ENCODE results near the gene SLC6A17.

The SLC6A17 gene

GRCh38 chr1:110205156-110205555 is 54.9 kb downstream of the SLC6A17 start:
- DNase-seq (ENCODE audit: low read depth) = no peak

- no peak for DNase-seq (ENCODE audit: low read depth)
Observed at GRCh38 chr1:110205591-110206155, 55.4 kb downstream of the SLC6A17 start.

DNA sequence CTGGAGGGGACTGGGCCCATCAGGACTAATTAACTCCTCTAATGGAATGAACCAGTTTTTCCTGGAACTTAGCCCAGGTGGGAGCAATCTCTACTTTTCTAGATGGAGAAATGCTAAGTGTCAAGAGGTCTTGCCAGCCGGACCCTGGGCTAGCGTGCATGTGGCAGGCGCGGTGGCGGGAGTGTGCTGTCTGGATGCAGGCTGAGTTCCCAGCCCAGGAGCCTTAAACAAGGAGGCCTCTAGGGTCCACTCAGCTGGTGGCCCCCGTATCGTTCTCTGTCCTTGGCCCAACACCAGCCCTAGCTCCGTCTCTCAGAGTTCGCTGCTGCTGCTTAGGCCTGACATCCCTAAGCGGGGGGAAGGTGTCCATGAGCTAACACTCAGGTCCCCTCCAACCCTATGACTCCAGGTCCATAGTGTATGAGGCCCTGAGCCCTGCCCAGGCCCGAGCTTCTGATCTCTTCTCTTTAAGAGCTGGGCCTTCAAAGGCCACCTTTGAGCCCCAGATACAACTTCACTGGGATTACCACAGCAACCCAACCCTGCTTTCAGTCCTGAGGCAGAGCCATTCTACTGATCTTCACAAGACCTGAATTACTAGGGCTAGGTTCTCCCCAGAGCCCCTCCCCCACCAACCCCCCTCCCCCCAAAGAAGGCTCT is 56.1 kb downstream of the SLC6A17 start:
- DNase-seq (ENCODE audit: low read depth) = no peak

- peak; percentile 68 for DNase-seq (ENCODE audit: low read depth)
Observed at GRCh38 chr1:110207831-110208230, 57.5 kb downstream of the SLC6A17 start.

DNA sequence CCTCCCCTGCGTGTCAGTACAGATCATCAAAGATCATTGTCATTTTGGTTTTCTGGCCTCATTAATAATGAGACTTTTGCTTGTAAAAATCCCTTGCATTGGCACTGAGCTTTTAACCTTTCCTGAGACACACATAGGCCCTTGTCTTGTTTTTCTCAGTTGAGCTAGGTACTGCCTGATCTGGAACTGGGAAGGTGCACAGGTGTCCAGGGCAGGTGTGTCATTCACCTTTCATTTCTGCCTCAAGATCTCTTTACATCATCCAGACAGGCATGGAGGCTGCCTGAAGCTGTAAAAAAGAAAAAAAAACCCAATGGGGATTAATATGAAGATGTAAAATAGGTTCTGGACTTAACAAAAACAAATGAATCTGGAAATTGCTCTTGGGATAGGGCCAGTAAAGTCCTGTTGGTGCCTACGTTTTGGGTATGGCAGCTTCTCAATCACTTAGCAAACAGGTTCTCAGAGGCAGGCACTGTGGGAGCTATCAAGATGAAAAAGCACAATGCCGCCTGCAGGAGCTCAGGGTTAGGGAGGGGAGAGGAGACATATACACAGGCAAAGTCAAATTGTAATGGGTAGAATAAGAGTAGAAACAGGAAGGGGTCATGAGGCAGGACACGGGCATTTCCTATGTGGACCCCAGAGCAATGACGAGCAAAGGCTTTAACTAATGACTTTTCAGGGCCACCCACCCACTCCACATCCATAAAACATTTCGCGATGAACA is 58.8 kb downstream of the SLC6A17 start:
- DNase-seq (ENCODE audit: low read depth) = no peak

DNA sequence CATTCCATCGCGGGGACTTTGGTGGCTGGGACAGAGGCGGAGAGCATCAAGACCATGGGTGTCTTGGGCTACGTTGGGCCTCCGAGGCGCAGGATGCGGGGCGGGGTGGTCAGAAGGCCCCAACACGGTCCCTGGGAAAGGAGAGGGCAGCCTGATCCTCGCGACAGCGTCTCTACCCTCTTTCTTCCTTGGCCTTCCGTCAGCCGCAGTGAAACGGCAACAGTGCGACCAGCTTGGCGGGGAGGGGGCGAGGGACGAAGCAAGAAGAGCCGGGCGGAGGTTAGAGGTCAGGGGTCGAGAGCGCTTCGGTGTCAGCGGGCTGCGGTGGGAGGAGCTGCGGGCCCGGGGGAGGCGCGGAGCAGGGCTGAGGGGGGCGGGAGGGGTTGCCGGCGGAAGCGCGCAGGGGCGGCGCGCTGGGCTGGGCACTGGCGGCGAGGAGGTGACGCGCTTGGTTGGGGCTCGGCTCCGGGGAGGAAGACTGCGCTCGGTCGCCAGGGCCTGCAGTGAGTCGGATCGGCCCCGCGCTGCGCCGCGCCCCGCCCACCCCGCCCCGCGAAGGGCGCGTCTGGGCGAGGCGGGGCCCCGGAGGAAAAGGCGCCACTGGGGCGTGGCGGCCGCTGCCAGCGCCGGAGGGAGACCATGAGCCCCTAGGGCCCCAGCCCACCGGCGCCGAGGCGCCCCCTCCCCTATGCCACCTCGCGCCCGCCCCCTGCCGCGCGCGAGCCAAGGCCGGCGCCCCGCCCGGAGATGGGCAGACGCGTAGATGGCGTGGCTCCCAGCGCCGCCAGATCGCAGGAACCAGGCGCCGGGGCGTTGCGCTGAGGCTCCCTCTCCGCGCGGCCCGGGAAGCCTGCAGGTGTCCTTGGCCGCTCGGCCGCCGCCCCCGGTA is 59.7 kb downstream of the SLC6A17 start, which contains the start of gene KCNC4:
KCNC4 (plus strand) TSS at position 600 of the 889 bp plus-strand sequence. CDS start 1,186 bp downstream, outside the sequence.
- DNase-seq (ENCODE audit: low read depth) = peak; percentile 85

DNA sequence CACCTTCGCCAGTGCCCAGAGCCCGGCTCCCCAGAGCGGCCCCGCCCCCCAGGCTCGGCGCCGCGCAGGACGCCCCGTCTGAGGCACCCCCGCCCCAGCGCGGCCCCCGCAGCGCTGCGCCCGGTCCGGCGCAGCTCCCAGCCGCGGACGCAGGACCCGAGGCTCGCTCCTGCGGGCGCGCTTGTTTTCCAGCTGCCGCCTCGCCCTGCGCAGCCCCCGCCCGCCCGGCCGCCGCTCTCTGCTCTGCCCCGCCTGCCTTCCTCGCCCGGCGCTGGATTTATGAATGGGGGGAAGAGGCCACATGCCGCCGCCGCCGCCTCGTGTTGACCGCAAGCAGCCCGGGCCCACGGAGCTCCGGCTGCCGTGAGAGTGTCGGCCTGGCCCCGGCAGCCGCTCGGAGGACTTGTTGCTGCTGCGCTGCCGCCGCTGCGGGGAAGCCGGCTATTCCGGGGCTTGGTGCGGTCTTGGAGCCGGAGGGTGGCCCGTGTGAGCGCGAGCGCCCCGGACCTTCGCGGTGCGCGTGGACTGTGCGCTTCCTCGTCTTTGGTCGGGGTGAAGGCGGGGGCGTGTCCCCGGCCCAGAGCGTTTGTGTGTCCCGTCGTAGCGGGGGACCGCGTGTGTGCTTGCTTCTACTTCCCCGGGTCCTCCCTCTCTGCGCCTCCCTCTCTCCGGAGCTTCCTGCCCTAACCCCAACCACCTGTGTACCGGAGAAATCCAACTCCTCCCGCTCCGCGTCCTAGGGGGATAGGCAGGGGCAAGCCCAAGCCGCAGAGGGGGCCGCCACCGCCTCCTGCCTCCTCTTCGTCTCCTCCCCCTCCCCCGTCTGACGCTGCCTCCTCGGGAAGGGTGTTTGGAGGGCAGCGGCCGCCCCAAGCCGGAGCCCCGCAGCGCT is 60.6 kb downstream of the SLC6A17 start:
- DNase-seq (ENCODE audit: low read depth) = peak; percentile 31

GRCh38 chr1:110211496-110212168 is 61.3 kb downstream of the SLC6A17 start:
- DNase-seq (ENCODE audit: low read depth) = no peak

GRCh38 chr1:110212169-110213142 is 62.2 kb downstream of the SLC6A17 start:
- DNase-seq (ENCODE audit: low read depth) = no peak

- no peak for DNase-seq (ENCODE audit: low read depth)
Observed at GRCh38 chr1:110213143-110213540, 62.8 kb downstream of the SLC6A17 start.

DNA sequence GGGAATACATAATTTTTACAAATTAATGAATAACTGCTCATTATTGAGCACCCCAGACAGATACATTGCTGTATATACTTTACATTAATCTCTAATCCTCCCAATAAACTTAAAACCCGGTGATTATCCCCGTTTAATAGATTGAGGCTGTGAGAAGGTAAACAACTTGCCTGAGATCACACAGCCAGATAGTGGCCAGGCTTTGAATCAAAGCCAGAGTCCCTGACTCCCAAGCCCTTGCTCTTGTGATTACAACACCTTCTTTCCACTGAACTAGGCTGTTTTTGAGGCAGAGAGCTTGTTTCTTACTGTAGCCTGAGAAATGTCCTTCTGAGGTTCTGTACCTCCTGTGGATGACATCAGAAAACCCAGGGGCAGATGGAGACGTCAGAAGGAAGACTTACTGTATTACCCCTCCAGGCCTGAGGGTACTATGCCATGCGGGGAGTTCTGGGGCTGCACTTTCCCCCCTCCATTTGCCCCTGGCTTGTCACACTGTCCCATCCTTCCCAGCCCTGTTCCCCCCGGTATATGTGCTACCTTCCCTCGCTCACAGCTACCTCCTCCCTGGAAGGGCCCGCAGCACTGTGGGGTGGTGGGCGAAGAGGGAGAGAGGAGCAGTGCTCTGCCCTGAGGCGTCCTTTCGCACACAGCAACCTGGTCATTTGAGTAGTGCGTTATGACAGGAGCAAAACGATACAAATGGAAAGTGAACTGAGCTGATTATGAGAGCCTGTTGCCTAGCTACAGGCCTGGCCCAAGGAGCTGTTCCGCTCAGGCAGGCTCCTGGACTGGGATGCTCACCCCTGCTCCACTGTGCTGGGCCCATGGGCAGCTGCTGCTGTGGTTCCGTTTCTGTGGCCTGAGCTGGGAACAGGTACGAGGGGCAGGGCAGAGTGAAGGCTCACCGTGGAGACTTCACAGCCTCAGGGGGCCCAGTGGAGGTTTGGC is 64.4 kb downstream of the SLC6A17 start:
- no peak for DNase-seq (ENCODE audit: low read depth)

GRCh38 chr1:110215621-110216515 is 65.6 kb downstream of the SLC6A17 start:
- no peak for DNase-seq (ENCODE audit: low read depth)

DNA sequence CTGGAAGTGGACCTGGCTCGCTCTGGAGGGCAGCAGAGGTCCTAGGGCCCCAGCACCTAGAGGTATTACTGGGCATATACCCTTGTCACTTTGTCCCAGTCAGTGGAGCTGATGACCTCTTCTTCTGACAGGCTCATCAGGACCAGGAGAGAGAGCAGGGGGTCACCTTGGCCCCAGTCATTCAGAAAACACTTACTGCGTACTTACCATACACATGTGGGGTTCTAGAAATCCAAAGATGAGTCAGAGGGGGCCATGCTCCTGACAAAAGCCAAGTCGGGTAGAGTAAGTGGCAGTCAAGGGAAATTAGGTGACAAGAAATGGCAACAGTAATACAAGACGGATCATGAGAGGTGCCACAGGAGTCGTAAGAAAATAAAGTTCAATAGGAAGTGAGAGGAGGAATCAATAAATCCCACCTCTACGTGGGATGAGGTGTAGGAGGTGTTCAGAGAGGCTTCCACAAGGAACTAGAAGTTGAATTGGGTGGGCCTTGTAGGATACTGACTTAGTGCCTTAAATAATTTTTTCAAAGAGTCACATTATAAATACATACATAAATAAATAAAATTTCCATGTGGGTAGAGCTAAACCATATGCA is 66.7 kb downstream of the SLC6A17 start:
- DNase-seq (ENCODE audit: low read depth) = no peak

- no peak for DNase-seq (ENCODE audit: low read depth)
Observed at GRCh38 chr1:110218137-110218536, 67.8 kb downstream of the SLC6A17 start.

DNA sequence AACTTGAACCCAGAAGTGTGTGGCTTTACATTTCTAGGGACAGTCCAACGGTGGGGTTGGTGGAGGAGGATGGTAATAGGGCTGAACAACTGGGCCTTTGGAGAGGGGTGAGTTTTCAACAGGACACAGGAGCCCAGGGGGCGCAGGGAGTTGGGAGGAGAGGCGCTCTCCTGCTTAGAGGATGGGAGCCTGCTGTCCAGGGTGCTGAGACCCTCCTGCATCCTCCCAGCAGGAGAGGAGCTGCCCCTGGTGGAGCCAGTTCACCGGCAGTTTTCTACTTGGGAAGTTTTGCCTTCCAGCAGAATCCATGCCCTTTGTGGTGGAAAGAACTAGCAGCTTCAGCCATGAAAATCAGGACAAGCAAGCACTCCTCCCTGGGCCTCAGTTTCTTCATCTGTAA is 68.4 kb downstream of the SLC6A17 start:
- no peak for DNase-seq (ENCODE audit: low read depth)

DNA sequence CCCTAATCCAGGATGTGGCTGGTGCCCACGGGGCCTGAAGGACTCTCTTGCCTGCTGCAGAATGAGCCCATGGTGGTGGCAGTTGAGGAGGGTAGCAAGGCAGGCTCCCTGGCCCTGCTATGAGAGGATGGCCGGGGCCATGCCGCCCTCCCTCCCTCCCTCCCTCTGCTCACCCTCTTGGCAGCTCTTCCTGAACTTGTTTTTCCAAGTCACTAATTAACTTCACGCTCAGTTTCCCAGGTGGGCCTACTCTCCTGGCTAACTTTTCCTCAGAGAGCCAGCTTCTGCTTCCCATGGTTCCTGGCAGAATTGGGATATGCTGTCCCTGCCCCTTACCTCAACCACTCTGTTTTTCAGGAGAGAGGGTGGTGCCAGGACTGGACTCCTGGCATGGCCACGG is 70.0 kb downstream of the SLC6A17 start:
- no peak for DNase-seq (ENCODE audit: low read depth)

- DNase-seq (ENCODE audit: low read depth) = no peak
Observed at GRCh38 chr1:110221119-110221518, 70.8 kb downstream of the SLC6A17 start.
